AG04449 (cell line): ENCODE data around the gene DNAJC22.

ENCODE experiments used
- CTCF ChIA-PET: fragments of 350-600 bp; formaldehyde crosslinking; extraction: SDS; loops from one replicate; lab custom pipeline; 2021; ENCODE audit warnings: antibody characterized with exemption; lab: Yijun Ruan, JAX
- POLR2A ChIA-PET: fragments of 400-600, 350-600 bp; formaldehyde crosslinking; extraction: SDS; loops from one replicate; lab custom pipeline; 2020; ENCODE audit warnings: antibody characterized with exemption, inconsistent platforms; lab: Yijun Ruan, JAX
- DNase-seq: peaks from one replicate; pipeline ENCODE4 v3.0.0-alpha.2; 2010; ENCODE audit warnings: low read depth, low spot score
- H3K4me3 ChIP-seq: 2 replicates; pipeline ENCODE4 v1.5.1; 2011; ENCODE audit warnings: low read depth, mild to moderate bottlenecking, control low read depth, low read length
- CTCF ChIP-seq: IDR thresholded peaks from one replicate; pipeline ENCODE4 v1.5.1; 2011; ENCODE audit warnings: mild to moderate bottlenecking, moderate library complexity, low read length, control low read depth, inconsistent platforms; ENCODE audit not compliant: insufficient read depth; ENCODE audit errors: missing control alignments

Gene DNAJC22

GRCh38 chr12:49366652-49367380 lies 20.1 kb downstream of the DNAJC22 start:
- peak; percentile 34 for TF ChIP-seq CTCF
- DNase-seq = peak; percentile 33
- POLR2A ChIA-PET = interaction anchor here (0.6 to 2.2 kb wide), 14 partner anchors 8 to 263 kb away, joined by 3 to 16 read pairs (median 4); partner anchors contain the start of gene PRPF40B
- peak overlapping the region; percentile 87 for H3K4me3 ChIP-seq
- CTCF ChIA-PET = interaction anchor here (0.9 to 26.7 kb wide), 15 partner anchors 10 to 214 kb away, joined by 3 to 1125 read pairs (median 6); partner anchors contain the start of gene C1QL4

DNA sequence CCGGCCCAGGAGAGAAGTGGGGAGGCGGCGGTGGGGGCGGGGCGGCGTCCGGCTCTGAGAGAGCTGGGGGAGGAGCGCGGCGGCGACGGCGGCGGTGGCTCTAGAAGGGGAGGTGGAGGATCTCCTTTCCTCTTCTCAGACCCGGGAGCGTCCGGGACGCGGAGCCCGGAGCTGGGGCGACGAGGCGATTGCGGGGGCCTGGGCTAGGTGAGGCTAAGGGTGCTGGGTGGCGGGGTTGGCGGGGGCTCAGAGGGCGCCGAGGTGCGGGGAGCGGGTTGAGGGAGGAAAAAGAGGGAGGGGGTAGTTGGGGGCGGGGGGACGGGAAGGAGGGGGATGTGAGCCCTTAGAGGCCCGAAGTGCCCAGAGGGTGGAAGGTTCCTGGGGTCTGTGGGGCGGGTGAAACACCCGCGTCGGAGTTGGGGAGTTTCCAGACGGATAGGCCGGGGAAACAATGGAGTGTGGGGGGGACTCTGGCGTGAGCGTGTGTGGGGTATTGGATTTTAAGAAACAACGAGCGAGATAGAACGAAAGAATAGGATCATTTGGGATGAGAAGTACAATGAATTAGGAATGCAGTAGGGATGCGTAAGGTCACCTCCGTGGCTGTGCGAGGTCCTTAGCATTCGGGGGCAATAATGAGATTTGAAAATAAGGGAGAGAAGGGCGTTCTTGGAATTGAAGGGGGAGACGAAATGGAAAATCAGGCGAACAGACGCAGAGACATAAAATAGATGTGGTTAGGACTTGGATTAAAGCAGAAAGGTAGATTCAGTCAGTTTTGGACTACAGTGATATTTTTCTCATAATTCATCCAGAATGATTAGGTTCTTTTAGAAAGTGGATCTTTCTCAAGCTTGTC lies 20.9 kb downstream of the DNAJC22 start, which contains the start of gene SPATS2:
TSS of gene SPATS2 (plus strand) at position 82 of the 859 bp plus-strand sequence. CDS start 93,551 bp downstream, outside the sequence.
- POLR2A ChIA-PET = interaction anchor here (0.6 to 2.2 kb wide), 12 partner anchors 9 to 256 kb away, joined by 3 to 16 read pairs (median 4); partner anchors contain the start of gene PRPF40B
- DNase-seq = no peak
- no peak for TF ChIP-seq CTCF
- CTCF ChIA-PET = interaction anchor here (1.2 to 26.7 kb wide), 12 partner anchors 9 to 213 kb away, joined by 3 to 1125 read pairs (median 7); partner anchors contain the start of gene C1QL4
- H3K4me3 ChIP-seq = peak within 1 kb of the TSS; percentile 87

- peak overlapping the region; percentile 87 for H3K4me3 ChIP-seq
- TF ChIP-seq CTCF = no peak
- POLR2A ChIA-PET = interaction anchor here (0.6 to 2.2 kb wide), 2 partner anchors 29 to 138 kb away, joined by 4 to 15 read pairs; no protein-coding TSS in a partner anchor
- CTCF ChIA-PET = interaction anchor here (1.2 to 26.7 kb wide), 9 partner anchors 11 to 212 kb away, joined by 3 to 1125 read pairs (median 8); no protein-coding TSS in a partner anchor
- no peak for DNase-seq
Observed at GRCh38 chr12:49368240-49368600, 21.5 kb downstream of the DNAJC22 start.

DNA sequence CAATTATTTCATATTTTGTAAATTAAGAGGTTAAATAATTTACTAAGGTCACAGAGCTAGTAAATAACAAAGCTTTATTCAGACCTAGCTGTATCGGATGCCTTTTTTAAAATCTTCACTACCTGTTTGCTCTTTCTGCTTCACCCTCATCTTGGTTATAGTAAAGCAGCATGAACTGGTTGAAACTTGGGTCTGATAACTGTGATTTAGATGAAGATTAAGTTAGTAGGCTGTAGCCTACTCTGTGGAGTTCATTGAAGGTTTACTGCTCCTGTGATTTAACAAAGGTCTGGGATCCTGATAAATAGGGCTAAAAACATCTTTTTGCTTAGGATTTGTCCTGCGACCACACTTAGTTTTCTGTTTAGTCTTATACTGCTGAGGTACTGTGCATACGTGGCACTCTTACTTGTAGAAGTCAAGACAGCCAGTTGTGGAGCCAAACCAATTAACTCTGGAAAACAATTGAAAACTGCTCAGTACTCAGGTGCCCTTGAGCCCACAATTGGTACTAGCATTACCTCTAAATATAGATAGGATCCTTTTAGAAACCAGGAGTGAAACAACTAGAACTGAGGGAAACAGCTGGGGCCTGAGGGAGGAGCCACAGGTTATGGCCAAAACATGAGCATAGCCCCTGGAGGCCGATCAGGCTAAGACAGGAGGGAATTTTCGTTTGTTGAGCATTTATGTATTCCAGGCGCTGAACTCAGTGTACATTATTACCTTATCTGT lies 22.9 kb downstream of the DNAJC22 start:
- POLR2A ChIA-PET = no interaction called here

DNA sequence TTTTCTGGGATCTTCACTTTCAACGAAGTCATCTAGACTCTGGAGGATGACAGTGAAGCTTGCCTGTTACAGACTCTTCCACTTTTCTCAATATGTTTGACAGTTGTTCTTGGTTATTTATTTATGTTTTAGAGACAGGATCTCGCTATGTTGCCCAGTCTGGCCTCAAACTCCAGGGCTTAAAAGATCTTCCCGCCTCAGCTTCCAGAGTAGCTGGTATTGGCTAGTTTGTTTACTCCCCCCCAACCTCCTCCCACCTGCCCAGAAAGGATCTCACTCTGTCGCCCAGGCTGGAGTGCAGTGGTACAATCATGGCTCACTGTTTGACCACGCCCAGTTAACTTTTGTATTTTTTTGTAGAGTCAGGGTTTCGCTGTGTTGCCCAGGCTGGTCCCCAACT lies 23.9 kb downstream of the DNAJC22 start:
- H3K4me3 ChIP-seq = no peak overlapping the region
- no peak for TF ChIP-seq CTCF
- POLR2A ChIA-PET = no interaction called here
- CTCF ChIA-PET = interaction anchor here (1.0 to 26.7 kb wide), 6 partner anchors 13 to 159 kb away, joined by 3 to 1125 read pairs (median 4); no protein-coding TSS in a partner anchor
- DNase-seq = no peak

More for the DNA sequence above, 22.9 kb downstream of the DNAJC22 start:
- peak; percentile 54 for TF ChIP-seq CTCF
- peak overlapping the region; percentile 34 for H3K4me3 ChIP-seq
- CTCF ChIA-PET = interaction anchor here (1.0 to 26.7 kb wide), 9 partner anchors 12 to 212 kb away, joined by 3 to 1125 read pairs (median 4); no protein-coding TSS in a partner anchor
- no peak for DNase-seq
